Cardiac muscle cell (in vitro differentiated cells and primary cell): ENCODE results near the gene USP22. TPM values are rescaled to one million over a fixed set of nuclear protein-coding genes. Genes with fewer than 3 reads are reported as not detected.
A peak's percentile ranks its signal among the peaks of the same experiment; 100 is the strongest.

Source experiments
- DNase-seq, 2 donors: peaks; one replicate each; pipeline versions ENCODE4 v3.0.0 to v3.0.0-alpha.2; 2010 to 2017; ENCODE audit warnings: low read depth in 1 of 2, low spot score in 1 of 2
- H3K27ac ChIP-seq: fragments of 200-600 bp; sonication (generic); 2 replicates; pipeline ENCODE4 v1.5.1; 2016
- H3K27me3 ChIP-seq: fragments of 200-600 bp; sonication (generic); 2 replicates; pipeline ENCODE4 v1.6.0; 2016; ENCODE audit warnings: control low read depth
- H3K36me3 ChIP-seq: fragments of 200-600 bp; sonication (generic); 2 replicates; pipeline ENCODE4 v1.5.1; 2016; ENCODE audit warnings: control low read depth
- H3K4me1 ChIP-seq: fragments of 200-600 bp; sonication (generic); 2 replicates; pipeline ENCODE4 v1.8.1; 2017; ENCODE audit warnings: low read depth, mild to moderate bottlenecking, mixed run types
- H3K4me3 ChIP-seq: fragments of 200-600 bp; sonication (generic); 2 replicates; pipeline ENCODE4 v1.5.1; 2016; ENCODE audit warnings: mild to moderate bottlenecking
- H3K9me3 ChIP-seq: fragments of 200-600 bp; sonication (generic); 2 replicates; pipeline ENCODE4 v1.5.1; 2017; ENCODE audit warnings: low read depth, mild to moderate bottlenecking, control low read depth
- CTCF ChIP-seq: IDR thresholded peaks from 2 replicates; pipeline ENCODE4 v1.5.1; 2012; ENCODE audit warnings: low read depth, mild to moderate bottlenecking, low read length
- polyA plus RNA-seq: library from polyadenylated mRNA; unstranded; fragments of >200 nt; fragmentation: Nextera tagmentation; extraction: Ambion mirVana; gene quantifications from 2 replicates; pipeline ENCODE4 v1.2.1, GENCODE V29; 2016
- total RNA-seq: library from RNA; depleted of rRNA; stranded (reverse); fragments of >200 nt; gene quantifications from 2 replicates; pipeline ENCODE4 v1.2.3, GENCODE V29; 2016

Gene USP22
- total and polyA plus RNA-seq, 2 experiments from 2014 or later = 153 to 280 TPM

GRCh38 chr17:21017256-21017655 is 25.6 kb downstream of the USP22 start:
- no peaks in the 10 kb centered on the region for H3K9me3 ChIP-seq
- no peak for DNase-seq
- peaks cover 88% of the 10 kb centered on the region for H3K36me3 ChIP-seq
- no peaks in the 10 kb centered on the region for H3K27me3 ChIP-seq
- H3K27ac ChIP-seq = no peak overlapping the region
- no peak overlapping the region for H3K4me3 ChIP-seq
- no peak for TF ChIP-seq CTCF
- H3K4me1 ChIP-seq = no peaks in the 10 kb centered on the region

GRCh38 chr17:21016826-21017225 is 26.0 kb downstream of the USP22 start:
- peaks cover 92% of the 10 kb centered on the region for H3K36me3 ChIP-seq
- no peaks in the 10 kb centered on the region for H3K27me3 ChIP-seq
- H3K27ac ChIP-seq = no peak overlapping the region
- H3K4me1 ChIP-seq = no peaks in the 10 kb centered on the region
- no peaks in the 10 kb centered on the region for H3K9me3 ChIP-seq
- no peak overlapping the region for H3K4me3 ChIP-seq
- no peak for DNase-seq
- no peak for TF ChIP-seq CTCF

GRCh38 chr17:21015564-21015963 is 27.2 kb downstream of the USP22 start:
- Histone ChIP-seq H3K4me3 (no peak overlapping the region), H3K4me1 (no peaks in the 10 kb centered on the region), H3K27me3 (no peaks in the 10 kb centered on the region), H3K36me3 (peaks cover 92% of the 10 kb centered on the region), H3K27ac (no peak overlapping the region), H3K9me3 (no peaks in the 10 kb centered on the region)
- DNase-seq = no peak
- TF ChIP-seq CTCF = no peak

- Histone ChIP-seq H3K9me3 (no peaks in the 10 kb centered on the region), H3K27me3 (no peaks in the 10 kb centered on the region), H3K36me3 (peaks cover 93% of the 10 kb centered on the region), H3K4me3 (no peak overlapping the region), H3K4me1 (no peaks in the 10 kb centered on the region), H3K27ac (no peak overlapping the region)
- DNase-seq = no peak
- no peak for TF ChIP-seq CTCF
Measured at GRCh38 chr17:21014498-21014897, 28.3 kb downstream of the USP22 start.

- Histone ChIP-seq H3K36me3 (peaks cover 93% of the 10 kb centered on the region), H3K4me1 (no peaks in the 10 kb centered on the region), H3K4me3 (no peak overlapping the region), H3K27me3 (no peaks in the 10 kb centered on the region), H3K9me3 (no peaks in the 10 kb centered on the region), H3K27ac (peak overlapping the region; percentile 39)
- no peak for TF ChIP-seq CTCF
- DNase-seq = no peak
Measured at GRCh38 chr17:21013983-21014382, 28.8 kb downstream of the USP22 start.

GRCh38 chr17:21012736-21013135 is 30.1 kb downstream of the USP22 start:
- DNase-seq = no peak
- Histone ChIP-seq H3K36me3 (peaks cover 92% of the 10 kb centered on the region), H3K4me1 (no peaks in the 10 kb centered on the region), H3K27ac (peak overlapping the region; percentile 39), H3K4me3 (no peak overlapping the region), H3K27me3 (no peaks in the 10 kb centered on the region), H3K9me3 (no peaks in the 10 kb centered on the region)
- no peak for TF ChIP-seq CTCF
